Gastrocnemius medialis (tissue), 4 donors: ENCODE results near the gene HOXC11. TPM values are rescaled to one million over a fixed set of nuclear protein-coding genes. Genes with fewer than 3 reads are reported as not detected.

Experiments used
- ATAC-seq, 2 donors: fragments of 150-250 bp; one replicate each; pipeline ENCODE4 v1.9.1; 2016
- DNase-seq, 2 donors: peaks; one replicate each; pipeline ENCODE4 v3.0.0-alpha.2; 2019
- H3K27ac ChIP-seq, 4 donors: fragments of 200-600 bp; sonication (generic); 1 replicate in 1 of 4; 2 replicates in 3 of 4; pipeline ENCODE4 v1.5.1; 2016 to 2018; ENCODE audit warnings: mild to moderate bottlenecking in 2 of 4, moderate library complexity in 1 of 4
- H3K27me3 ChIP-seq, 3 donors: fragments of 200-600 bp; sonication (generic) in 2 of 3; 1 replicate in 1 of 3; 2 replicates in 2 of 3; pipeline versions ENCODE4 v1.5.1 to v1.6.0; 2016 to 2019; ENCODE audit warnings: mild to moderate bottlenecking in 1 of 3, moderate library complexity in 1 of 3
- H3K36me3 ChIP-seq, 2 donors: fragments of 200-600 bp; sonication (generic) in 1 of 2; one replicate each; pipeline ENCODE4 v1.5.1; 2017 to 2018
- H3K4me1 ChIP-seq, 2 donors: fragments of 200-600 bp; sonication (generic) in 1 of 2; one replicate each; pipeline ENCODE4 v1.5.1; 2016 to 2017; ENCODE audit warnings: mild to moderate bottlenecking in 2 of 2
- H3K4me3 ChIP-seq, 4 donors: fragments of 200-600 bp; sonication (generic) in 3 of 4; 1 replicate in 1 of 4; 2 replicates in 3 of 4; pipeline ENCODE4 v1.5.1; 2016 to 2019; ENCODE audit warnings: mild to moderate bottlenecking in 2 of 4
- H3K9me3 ChIP-seq, 3 donors: fragments of 200-600 bp; sonication (generic) in 2 of 3; 1 replicate in 1 of 3; 2 replicates in 2 of 3; pipeline ENCODE4 v1.5.1; 2016 to 2019
- CTCF ChIP-seq, 5 experiments: fragments of 450-650 bp in 3 of 5; fragments of 200-600 bp in 2 of 5; sonication (generic) in 2 of 5; IDR thresholded peaks in 4 of 5; conservative IDR thresholded peaks in 1 of 5; 1 replicate in 4 of 5; 2 replicates in 1 of 5; pipeline ENCODE4 v1.5.1; 2016 to 2019; ENCODE audit warnings: antibody characterized with exemption in 5 of 5, mild to moderate bottlenecking in 3 of 5, moderate library complexity in 3 of 5
- POLR2A ChIP-seq, 2 donors: fragments of 450-650 bp; IDR thresholded peaks; one replicate each; pipeline ENCODE4 v1.6.1; 2017; ENCODE audit warnings: antibody characterized with exemption in 2 of 2, mild to moderate bottlenecking in 2 of 2, moderate library complexity in 2 of 2
- in situ Hi-C, 4 donors: fragments of 200-750 bp; cut with MboI; loops; one replicate each; pipeline versions ENCODE4 v1.15.0 to v1.8.0; 2017; ENCODE audit warnings: low sequenced_read_pairs in 4 of 4
- intact Hi-C: fragments of 100-400 bp; cut with DNase I; formaldehyde crosslinking; loops from one replicate; pipeline ENCODE4 v1.15.1; 2023; ENCODE audit warnings: low total_unique reads
- total RNA-seq, 4 donors: library from RNA; depleted of rRNA; stranded (reverse); fragments of >200 nt; gene quantifications; one replicate each; pipeline versions ENCODE4 v1.1.0 to v1.2.3, GENCODE V29; 2016

Gene HOXC11
- total RNA-seq, 4 donors from 2014 or later, result 0.24 to 1.1 (median 0.44) TPM

- no peaks in the 10 kb centered on the region for H3K9me3 ChIP-seq
- TF ChIP-seq POLR2A (IDR thresholded peaks at IDR 0.05), result no peak
- TF ChIP-seq CTCF (IDR thresholded peaks at IDR 0.05 in 4 of 5, conservative IDR thresholded peaks at IDR 0.05 in 1 of 5), result no peak
- H3K4me3 ChIP-seq, result peak overlapping the region; percentile 55 to 64 (median 61)
- ATAC-seq (no peak), DNase-seq (no peak)
- peaks cover 7 to 36% of the 10 kb centered on the region in 2 donors for H3K4me1 ChIP-seq
- H3K27me3 ChIP-seq, result peaks cover 85 to 98% (median 95%) of the 10 kb centered on the region in 3 donors
- H3K36me3 ChIP-seq, result no peaks in the 10 kb centered on the region
- H3K27ac ChIP-seq, result peak overlapping the region; percentile 67 to 81 (median 76)
- intact Hi-C loops (no loop called here), in situ Hi-C loops (loop anchor here in 3 of 4 donors (25.0 kb wide), 3 partner anchors 237 to 1737 kb away; partner anchors contain the start of genes GPR84 (in 2 of the 3), BLOC1S1 (in 1 of the 3), ITGA7 (in 1 of the 3) and RDH5 (in 1 of the 3))
Measured at GRCh38 chr12:53975064-53975471, 2.1 kb downstream of the HOXC11 start.

- in situ Hi-C loops, result loop anchor here in 3 of 4 donors (25.0 kb wide), 3 partner anchors 237 to 1737 kb away; partner anchors contain the start of genes GPR84 (in 2 of the 3), BLOC1S1 (in 1 of the 3), ITGA7 (in 1 of the 3) and RDH5 (in 1 of the 3)
- H3K4me1 ChIP-seq, result peaks cover 7 to 36% of the 10 kb centered on the region in 2 donors
- intact Hi-C loops, result no loop called here
- TF ChIP-seq CTCF (IDR thresholded peaks at IDR 0.05 in 4 of 5, conservative IDR thresholded peaks at IDR 0.05 in 1 of 5) (no peak), POLR2A (IDR thresholded peaks at IDR 0.05) (no peak)
- peaks cover 79 to 95% (median 93%) of the 10 kb centered on the region in 3 donors for H3K27me3 ChIP-seq
- H3K4me3 ChIP-seq, result peak overlapping the region; percentile 55 to 64 (median 61)
- H3K9me3 ChIP-seq, result no peaks in the 10 kb centered on the region
- ATAC-seq, result no peak
- peak overlapping the region; percentile 67 to 81 (median 76) for H3K27ac ChIP-seq
- H3K36me3 ChIP-seq, result no peaks in the 10 kb centered on the region
- no peak for DNase-seq
Measured at GRCh38 chr12:53975479-53976152, 2.7 kb downstream of the HOXC11 start.

- TF ChIP-seq CTCF (IDR thresholded peaks at IDR 0.05 in 4 of 5, conservative IDR thresholded peaks at IDR 0.05 in 1 of 5), result no peak
- no peak for TF ChIP-seq POLR2A (IDR thresholded peaks at IDR 0.05)
- ATAC-seq (no peak), DNase-seq (no peak)
- Histone ChIP-seq H3K9me3 (no peaks in the 10 kb centered on the region), H3K4me1 (peaks cover 7 to 42% of the 10 kb centered on the region in 2 donors), H3K27ac (peak overlapping the region; percentile 26 to 67 (median 40)), H3K27me3 (peaks cover 72 to 94% (median 86%) of the 10 kb centered on the region in 3 donors), H3K36me3 (no peaks in the 10 kb centered on the region), H3K4me3 (no peak overlapping the region)
- in situ Hi-C loops (loop anchor here in 3 of 4 donors (25.0 kb wide), 3 partner anchors 236 to 1736 kb away; partner anchors contain the start of genes GPR84 (in 2 of the 3), BLOC1S1 (in 1 of the 3), ITGA7 (in 1 of the 3) and RDH5 (in 1 of the 3)), intact Hi-C loops (no loop called here)
Measured at GRCh38 chr12:53976172-53976822, 3.4 kb downstream of the HOXC11 start.

- Histone ChIP-seq H3K4me3 (no peak overlapping the region), H3K27ac (peak overlapping the region; percentile 26 to 67 (median 40)), H3K9me3 (no peaks in the 10 kb centered on the region), H3K4me1 (peaks cover 7 to 42% of the 10 kb centered on the region in 2 donors), H3K36me3 (no peaks in the 10 kb centered on the region), H3K27me3 (peaks cover 65 to 94% (median 79%) of the 10 kb centered on the region in 3 donors)
- DNase-seq (no peak), ATAC-seq (no peak)
- in situ Hi-C loops (loop anchor here in 3 of 4 donors (25.0 kb wide), 3 partner anchors 235 to 1735 kb away; partner anchors contain the start of genes GPR84 (in 2 of the 3), BLOC1S1 (in 1 of the 3), ITGA7 (in 1 of the 3) and RDH5 (in 1 of the 3)), intact Hi-C loops (no loop called here)
- TF ChIP-seq POLR2A (IDR thresholded peaks at IDR 0.05) (no peak), CTCF (IDR thresholded peaks at IDR 0.05 in 4 of 5, conservative IDR thresholded peaks at IDR 0.05 in 1 of 5) (no peak)
Measured at GRCh38 chr12:53976823-53977595, 4.1 kb downstream of the HOXC11 start.
